ENCODE measurements around the gene ALK.

GRCh38 chr2:29425866-29426265, 495.5 kb downstream of the ALK start:
- TF ChIP-seq CTCF (IDR thresholded peaks at IDR 0.05) = no peak
- TF ChIP-seq POLR2AphosphoS5 (IDR thresholded peaks at IDR 0.05) = no peak
- TF ChIP-seq EP300 (IDR thresholded peaks at IDR 0.05) = no peak

Data from esophagus muscularis mucosa (tissue), 4 donors.